ENCODE measurements around the gene CGAS. TPM values are rescaled to one million over a fixed set of nuclear protein-coding genes. Genes with fewer than 3 reads are reported as not detected.
"Not testable (repeated sequence)": the region's sequence is repeated elsewhere in the genome, so short reads cannot be mapped to it uniquely, and the experiment has no call there.

The CGAS gene
- total and polyA plus RNA-seq, 4 donors: 2.1 to 14.0 (median 7.7) TPM

DNA sequence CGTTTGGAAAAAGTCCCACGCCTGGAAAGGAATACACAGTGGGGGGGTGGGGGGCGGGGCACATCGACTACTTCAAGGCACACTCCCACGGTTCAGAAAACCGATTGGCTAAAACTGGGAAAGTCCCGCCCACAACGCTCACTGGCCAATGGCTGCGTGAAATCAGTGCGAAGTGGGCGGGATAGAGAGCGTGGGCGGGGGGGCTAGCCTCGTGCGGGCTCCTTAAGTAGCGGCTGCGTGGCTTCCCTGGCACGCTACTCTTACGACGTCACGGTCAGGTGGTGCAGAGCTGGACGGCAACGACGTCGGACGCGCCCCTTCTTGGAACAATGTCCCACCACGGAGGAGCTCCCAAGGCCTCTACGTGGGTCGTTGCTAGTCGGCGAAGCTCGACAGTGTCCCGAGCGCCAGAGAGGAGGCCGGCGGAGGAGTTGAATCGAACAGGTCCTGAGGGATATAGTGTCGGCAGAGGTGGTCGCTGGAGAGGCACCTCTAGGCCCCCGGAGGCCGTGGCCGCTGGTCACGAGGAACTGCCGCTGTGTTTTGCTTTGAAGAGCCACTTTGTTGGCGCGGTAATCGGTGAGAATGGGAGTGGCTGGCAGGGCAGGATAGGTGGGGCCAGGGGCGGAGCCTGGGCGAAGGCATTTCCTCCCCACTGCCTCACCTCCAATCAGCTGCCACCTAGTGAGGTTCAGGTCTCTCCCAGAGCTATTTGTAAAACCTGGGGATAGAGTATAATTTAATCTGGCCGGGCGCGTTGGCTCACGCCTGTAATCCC, 57.3 kb downstream of the CGAS start, which contains the start of gene DDX43:
TSS of gene DDX43 (plus strand) at position 252 of the 778 bp plus-strand sequence. CDS start at position 330, 78 bp downstream.
- H3K9ac ChIP-seq (ENCODE audit: insufficient read depth in 1 of 2, low read length in 2 of 2): no peak within 1 kb of the TSS
- TF ChIP-seq, protein P1, sequence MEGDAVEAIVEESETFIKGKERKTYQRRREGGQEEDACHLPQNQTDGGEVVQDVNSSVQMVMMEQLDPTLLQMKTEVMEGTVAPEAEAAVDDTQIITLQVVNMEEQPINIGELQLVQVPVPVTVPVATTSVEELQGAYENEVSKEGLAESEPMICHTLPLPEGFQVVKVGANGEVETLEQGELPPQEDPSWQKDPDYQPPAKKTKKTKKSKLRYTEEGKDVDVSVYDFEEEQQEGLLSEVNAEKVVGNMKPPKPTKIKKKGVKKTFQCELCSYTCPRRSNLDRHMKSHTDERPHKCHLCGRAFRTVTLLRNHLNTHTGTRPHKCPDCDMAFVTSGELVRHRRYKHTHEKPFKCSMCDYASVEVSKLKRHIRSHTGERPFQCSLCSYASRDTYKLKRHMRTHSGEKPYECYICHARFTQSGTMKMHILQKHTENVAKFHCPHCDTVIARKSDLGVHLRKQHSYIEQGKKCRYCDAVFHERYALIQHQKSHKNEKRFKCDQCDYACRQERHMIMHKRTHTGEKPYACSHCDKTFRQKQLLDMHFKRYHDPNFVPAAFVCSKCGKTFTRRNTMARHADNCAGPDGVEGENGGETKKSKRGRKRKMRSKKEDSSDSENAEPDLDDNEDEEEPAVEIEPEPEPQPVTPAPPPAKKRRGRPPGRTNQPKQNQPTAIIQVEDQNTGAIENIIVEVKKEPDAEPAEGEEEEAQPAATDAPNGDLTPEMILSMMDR (IDR thresholded peaks at IDR 0.05; ENCODE audit: control extremely low read depth, extremely low read depth): no peak
- DNase-seq: peak; percentile 13 to 32 (median 25)

DNA sequence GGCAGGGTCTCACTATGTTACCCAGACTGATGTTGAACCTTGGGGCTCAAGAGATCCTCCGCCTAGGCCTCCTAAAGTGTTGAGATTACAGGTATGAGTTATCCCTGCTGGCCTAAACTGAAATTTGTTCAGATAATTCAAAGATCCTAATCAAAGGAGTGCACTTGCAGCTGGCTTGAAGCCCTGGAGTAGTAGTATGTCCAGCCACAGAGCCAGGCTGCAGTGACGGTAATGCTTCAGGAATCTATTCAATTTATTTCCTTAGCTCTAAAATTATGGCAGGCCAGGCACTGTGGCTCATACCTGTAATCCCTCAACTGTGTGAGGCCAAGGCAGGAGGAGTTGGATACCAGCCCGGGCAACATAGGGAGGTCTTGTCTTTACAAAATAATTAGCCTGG, 58.8 kb downstream of the CGAS start:
- no peaks in the 10 kb centered on the region for H3K9me3 ChIP-seq (ENCODE audit: control insufficient read depth in 4 of 4, insufficient read depth in 3 of 4, low read length in 3 of 4)
- ATAC-seq (ENCODE audit: insufficient read depth, low FRiP score) (no peak), DNase-seq (no peak)
- no peak overlapping the region for H3K9ac ChIP-seq (ENCODE audit: insufficient read depth in 1 of 2, low read length in 2 of 2)
- H3K4me1 ChIP-seq (ENCODE audit: control insufficient read depth in 5 of 5, insufficient read depth in 5 of 5, low read length in 5 of 5): peaks cover 0 to 3% (median 0%) of the 10 kb centered on the region in 5 donors
- no peaks in the 10 kb centered on the region for H3K27me3 ChIP-seq (ENCODE audit: control insufficient read depth in 3 of 3, insufficient read depth in 3 of 3, low read length in 2 of 3)
- 97 to 98% methylated on average over 3 of the region's 3 CpGs for WGBS, 2 donors
- H3K4me3 ChIP-seq: no peak overlapping the region
- H3K27ac ChIP-seq (ENCODE audit: low read depth in 1 of 2, low read length in 1 of 2): no peak overlapping the region
- H3K36me3 ChIP-seq (ENCODE audit: control insufficient read depth in 4 of 4, insufficient read depth in 4 of 4, low read length in 4 of 4): no peaks in the 10 kb centered on the region
- TF ChIP-seq, protein P1 (IDR thresholded peaks at IDR 0.05; ENCODE audit: control extremely low read depth, extremely low read depth): no peak

More for the DNA sequence above, 57.3 kb downstream of the CGAS start, which contains the start of gene DDX43:
- H3K9me3 ChIP-seq (ENCODE audit: control insufficient read depth in 4 of 4, insufficient read depth in 3 of 4, low read length in 3 of 4): no peaks in the 10 kb centered on the region
- no peak within 1 kb of the TSS for H3K4me3 ChIP-seq
- peak within 1 kb of the TSS in 1 of 2 donors; percentile 6 for H3K27ac ChIP-seq (ENCODE audit: low read depth in 1 of 2, low read length in 1 of 2)
- WGBS, 2 donors: 81% methylated on average over 54 of the region's 54 CpGs
- peak; percentile 72 for ATAC-seq (ENCODE audit: insufficient read depth, low FRiP score)
- H3K27me3 ChIP-seq (ENCODE audit: control insufficient read depth in 3 of 3, insufficient read depth in 3 of 3, low read length in 2 of 3): no peaks in the 10 kb centered on the region
- H3K4me1 ChIP-seq (ENCODE audit: control insufficient read depth in 5 of 5, insufficient read depth in 5 of 5, low read length in 5 of 5): no peaks in the 10 kb centered on the region
- no peaks in the 10 kb centered on the region for H3K36me3 ChIP-seq (ENCODE audit: control insufficient read depth in 4 of 4, insufficient read depth in 4 of 4, low read length in 4 of 4)

DNA sequence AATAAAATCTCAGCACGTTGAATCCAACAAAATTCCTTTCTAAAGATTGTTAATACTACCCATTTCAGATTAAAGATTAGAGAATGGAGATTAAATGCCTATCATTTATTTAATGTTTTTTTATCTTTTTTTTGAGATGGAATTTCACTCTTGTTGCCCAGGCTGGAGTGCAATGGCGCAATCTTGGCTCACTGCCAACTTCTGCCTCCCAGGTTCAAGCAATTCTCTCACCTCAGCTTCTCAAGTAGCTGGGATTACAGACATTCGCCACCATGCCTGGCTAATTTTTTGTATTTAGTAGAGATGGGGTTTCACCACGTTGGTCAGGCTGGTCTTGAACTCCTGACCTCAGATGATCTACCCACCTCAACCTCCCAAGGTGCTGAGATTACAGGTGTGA, 59.9 kb downstream of the CGAS start:
- DNase-seq: peak in 1 of 3 donors; percentile 2
- not testable (repeated sequence) for H3K27me3 ChIP-seq (ENCODE audit: control insufficient read depth in 3 of 3, insufficient read depth in 3 of 3, low read length in 2 of 3); H3K36me3 ChIP-seq (ENCODE audit: control insufficient read depth in 4 of 4, insufficient read depth in 4 of 4, low read length in 4 of 4); H3K9me3 ChIP-seq (ENCODE audit: control insufficient read depth in 4 of 4, insufficient read depth in 3 of 4, low read length in 3 of 4); H3K9ac ChIP-seq (ENCODE audit: insufficient read depth in 1 of 2, low read length in 2 of 2); H3K4me3 ChIP-seq; H3K27ac ChIP-seq (ENCODE audit: low read depth in 1 of 2, low read length in 1 of 2); H3K4me1 ChIP-seq (ENCODE audit: control insufficient read depth in 5 of 5, insufficient read depth in 5 of 5, low read length in 5 of 5); ATAC-seq (ENCODE audit: insufficient read depth, low FRiP score)
- WGBS, 2 donors: 62 to 82% methylated on average over 4 of the region's 4 CpGs

DNA sequence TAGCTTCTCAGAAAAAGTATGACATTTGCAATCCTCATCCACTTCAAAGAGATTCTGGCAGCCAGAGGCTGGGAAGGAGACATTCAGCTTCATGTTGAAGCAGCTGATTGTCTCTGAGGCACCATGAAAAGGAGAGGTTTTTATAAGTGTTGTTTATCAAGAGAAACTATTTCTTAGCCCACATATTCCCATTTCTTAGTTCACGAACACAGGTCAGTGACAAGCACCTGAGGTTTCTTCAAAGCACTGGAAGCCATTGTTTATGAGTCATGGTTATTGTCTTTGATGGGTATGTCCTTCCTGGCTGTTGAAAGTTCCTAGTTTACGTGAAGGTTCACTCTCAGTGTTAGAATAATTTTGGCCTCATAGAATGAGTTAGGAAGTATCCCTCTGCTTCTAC, 60.4 kb downstream of the CGAS start:
- H3K9ac ChIP-seq (ENCODE audit: insufficient read depth in 1 of 2, low read length in 2 of 2): no peak overlapping the region
- no peak overlapping the region for H3K27ac ChIP-seq (ENCODE audit: low read depth in 1 of 2, low read length in 1 of 2)
- no peak overlapping the region for H3K4me3 ChIP-seq
- H3K36me3 ChIP-seq (ENCODE audit: control insufficient read depth in 4 of 4, insufficient read depth in 4 of 4, low read length in 4 of 4): no peaks in the 10 kb centered on the region
- H3K27me3 ChIP-seq (ENCODE audit: control insufficient read depth in 3 of 3, insufficient read depth in 3 of 3, low read length in 2 of 3): no peaks in the 10 kb centered on the region
- no peaks in the 10 kb centered on the region for H3K9me3 ChIP-seq (ENCODE audit: control insufficient read depth in 4 of 4, insufficient read depth in 3 of 4, low read length in 3 of 4)
- DNase-seq (no peak), ATAC-seq (ENCODE audit: insufficient read depth, low FRiP score) (no peak)
- TF ChIP-seq, protein P1 (IDR thresholded peaks at IDR 0.05; ENCODE audit: control extremely low read depth, extremely low read depth): no peak
- H3K4me1 ChIP-seq (ENCODE audit: control insufficient read depth in 5 of 5, insufficient read depth in 5 of 5, low read length in 5 of 5): peaks cover 0 to 3% (median 0%) of the 10 kb centered on the region in 5 donors
- 62 to 77% methylated on average over 2 of the region's 2 CpGs for WGBS, 2 donors

Data from lung (tissue), 12 donors.